NCI-H2227 (cell line): Measurements from ENCODE around the gene IQSEC1.

Experiments used
- DNase-seq: peaks from one replicate; lab custom pipeline; 2025; ENCODE audit not compliant: unreplicated experiment; lab: John Stamatoyannopoulos, UW

The IQSEC1 gene

DNA sequence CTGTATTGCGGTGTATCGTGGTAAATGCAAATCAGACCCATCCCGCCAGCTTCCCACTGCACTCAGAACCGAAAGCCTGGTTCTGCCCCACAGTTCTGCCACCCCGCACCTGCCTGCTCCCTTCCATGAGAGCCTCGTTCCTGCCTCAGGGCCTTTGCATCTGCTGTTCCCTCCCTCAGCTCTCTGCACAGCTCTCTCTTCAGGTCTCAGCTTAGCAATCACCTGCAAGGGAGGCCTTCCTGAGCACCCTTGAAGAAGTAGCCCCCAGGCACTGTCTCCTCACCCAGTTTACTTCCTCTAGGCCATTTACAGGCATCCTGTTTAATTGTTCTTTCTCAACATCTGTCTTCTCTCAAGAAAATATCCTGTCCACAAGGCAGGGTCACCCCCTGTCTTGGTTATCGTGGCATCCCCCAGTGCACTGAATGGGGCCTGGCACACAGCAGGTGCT is 13.3 kb upstream of the IQSEC1 start:
- DNase-seq = no peak

GRCh38 chr3:13085846-13086179 is 12.6 kb upstream of the IQSEC1 start:
- no peak for DNase-seq

DNA sequence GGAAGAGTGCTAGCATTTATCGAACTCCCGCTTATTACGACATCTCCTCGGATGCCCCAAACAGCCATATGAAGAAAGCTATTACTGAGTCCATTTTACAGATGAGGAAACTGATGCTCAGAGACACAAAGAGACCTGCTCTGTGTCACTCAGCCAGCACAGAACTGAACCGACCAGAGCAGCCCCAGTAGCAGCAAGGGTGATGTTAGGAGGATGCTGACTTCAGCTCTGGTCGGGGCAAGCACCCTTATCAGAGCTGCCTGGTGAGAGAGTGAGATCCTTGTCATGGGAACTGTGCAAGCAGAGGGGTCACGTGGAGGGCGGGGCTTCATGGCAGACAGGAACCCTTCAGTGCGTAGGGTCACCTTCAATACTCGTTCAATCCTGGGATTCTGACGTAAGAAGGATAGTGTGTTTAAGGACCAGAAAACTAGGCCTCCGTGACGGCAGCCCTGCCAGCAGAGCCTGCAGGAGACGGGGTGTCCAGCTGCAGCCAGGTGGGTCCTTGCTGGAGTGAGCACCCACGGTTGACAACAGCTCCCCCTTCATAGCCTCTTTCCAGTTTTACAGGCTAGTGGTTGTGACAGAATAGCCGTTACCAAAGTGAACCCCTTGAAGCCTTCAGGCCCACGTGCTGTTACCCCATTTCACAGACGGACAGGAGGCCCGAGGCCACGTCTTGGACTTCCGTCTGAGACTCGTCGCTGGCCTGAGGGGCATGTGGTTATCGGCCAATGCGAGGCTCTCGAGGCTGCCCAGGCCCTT is 12.0 kb upstream of the IQSEC1 start:
- no peak for DNase-seq

- DNase-seq = no peak
Measured at GRCh38 chr3:13083898-13084297, 10.7 kb upstream of the IQSEC1 start.

GRCh38 chr3:13083254-13083653 is 10.0 kb upstream of the IQSEC1 start:
- no peak for DNase-seq

DNA sequence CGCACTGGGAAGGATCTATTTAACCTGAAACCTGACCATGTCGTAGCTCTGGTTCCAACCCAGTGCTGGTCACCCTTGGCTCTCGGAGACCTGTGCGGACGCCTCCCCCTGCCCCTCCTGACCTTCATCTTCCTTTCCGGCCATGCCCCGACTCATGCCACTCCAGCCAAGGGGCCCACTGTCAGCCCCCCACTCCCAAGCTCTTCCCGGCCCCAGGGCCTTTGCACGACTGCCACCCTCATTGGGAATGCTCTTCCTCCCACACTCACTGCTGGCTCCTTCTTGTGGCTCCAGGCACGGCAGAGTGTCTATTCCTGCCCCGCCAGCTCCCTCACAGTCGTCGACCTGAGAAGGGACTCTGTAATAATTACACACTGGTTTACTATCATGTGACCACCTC is 9.4 kb upstream of the IQSEC1 start:
- DNase-seq = no peak

DNA sequence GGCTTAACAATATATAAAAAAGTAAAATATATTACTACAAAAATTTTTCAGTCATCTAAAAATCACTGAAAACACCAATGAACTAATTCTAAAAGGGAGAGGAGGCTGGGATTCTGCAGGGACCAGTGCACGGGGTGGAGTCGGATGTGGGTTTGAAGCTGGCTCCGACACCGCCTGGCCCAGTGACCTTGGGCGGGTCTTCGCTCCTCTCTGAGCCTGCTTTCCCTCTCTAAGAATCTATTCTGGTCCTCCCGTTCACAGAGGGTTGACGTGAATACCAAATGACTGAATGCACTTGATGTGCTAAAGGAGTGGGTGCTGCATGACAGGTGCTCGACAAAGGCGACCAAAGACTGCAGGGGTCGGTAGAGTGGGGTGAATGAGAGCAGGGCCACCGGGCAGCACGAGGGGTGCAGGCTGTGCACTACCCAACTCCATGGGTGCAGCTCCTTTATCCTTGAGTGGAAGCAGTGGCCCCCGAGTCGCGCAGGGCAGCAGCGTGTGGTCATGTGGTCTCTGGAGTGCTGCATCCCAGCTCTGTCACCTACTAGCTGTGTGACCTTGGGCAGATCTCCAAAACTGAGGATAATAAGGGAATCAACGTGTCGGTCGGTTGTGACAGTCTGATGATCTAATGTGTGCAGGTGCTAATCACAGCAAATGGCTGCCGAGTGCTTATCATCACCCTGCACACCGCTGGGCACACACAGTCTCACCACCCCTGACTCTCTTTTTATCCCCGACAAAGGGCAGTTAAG is 8.6 kb upstream of the IQSEC1 start:
- DNase-seq = no peak

GRCh38 chr3:13080591-13080990 is 7.4 kb upstream of the IQSEC1 start:
- no peak for DNase-seq

- DNase-seq = no peak
Measured at GRCh38 chr3:13080026-13080425, 6.8 kb upstream of the IQSEC1 start.

- no peak for DNase-seq
Measured at GRCh38 chr3:13079510-13079909, 6.3 kb upstream of the IQSEC1 start.

DNA sequence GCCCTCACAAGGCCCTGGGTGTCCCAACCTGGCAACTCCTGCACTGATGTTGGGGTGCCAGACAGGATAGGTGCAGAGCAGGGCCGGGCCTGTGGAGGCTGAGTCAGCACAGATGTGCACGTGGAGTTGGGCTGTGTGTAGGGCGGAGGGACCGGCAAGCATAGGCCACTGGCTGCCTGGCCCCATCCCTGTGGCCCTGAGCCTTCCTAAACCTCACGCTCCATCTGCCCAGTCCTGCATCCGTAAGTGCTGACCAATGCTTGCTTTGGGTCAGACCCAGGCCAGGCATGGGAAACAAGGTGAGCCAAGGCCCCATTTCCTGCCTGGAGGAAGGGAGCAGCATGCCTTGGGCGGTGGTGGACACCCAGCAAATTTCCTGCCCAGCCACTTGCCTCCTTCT is 5.8 kb upstream of the IQSEC1 start:
- DNase-seq = no peak

GRCh38 chr3:13078163-13078905 is 5.1 kb upstream of the IQSEC1 start:
- peak; percentile 44 for DNase-seq

- DNase-seq = peak; percentile 76
Measured at GRCh38 chr3:13077431-13078162, 4.4 kb upstream of the IQSEC1 start.

DNA sequence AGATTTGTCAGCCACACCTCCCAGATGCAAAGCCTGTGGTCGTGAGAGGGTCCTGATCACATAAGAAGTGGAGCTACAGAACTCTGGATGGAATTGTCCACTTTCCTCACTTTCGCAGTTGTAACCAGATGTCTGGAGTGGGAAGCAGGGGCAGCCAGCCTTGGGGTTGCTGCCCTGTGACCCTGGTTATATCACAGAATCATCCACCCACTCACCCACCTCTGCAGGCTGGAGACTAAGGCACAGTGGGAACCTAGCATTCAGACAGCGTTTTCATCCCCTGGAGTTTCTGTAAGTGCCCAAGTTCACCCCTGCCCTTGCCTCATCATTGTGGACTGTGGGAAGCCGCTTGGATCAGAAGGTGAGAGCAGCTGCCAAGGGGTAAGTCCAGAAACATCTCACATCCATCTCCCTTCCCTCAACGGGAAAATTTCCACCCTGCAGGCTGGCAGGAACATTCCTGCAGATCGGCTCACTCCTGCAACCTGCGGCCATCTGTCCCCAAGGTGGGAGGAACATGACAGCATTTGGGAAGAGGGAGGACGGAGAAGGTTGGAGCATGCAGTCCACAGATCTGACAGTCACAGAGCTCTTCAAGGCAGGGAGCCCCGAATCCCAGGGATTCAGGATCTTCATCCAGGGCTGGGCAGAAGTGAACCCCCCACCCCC is 2.9 kb upstream of the IQSEC1 start:
- no peak for DNase-seq

DNA sequence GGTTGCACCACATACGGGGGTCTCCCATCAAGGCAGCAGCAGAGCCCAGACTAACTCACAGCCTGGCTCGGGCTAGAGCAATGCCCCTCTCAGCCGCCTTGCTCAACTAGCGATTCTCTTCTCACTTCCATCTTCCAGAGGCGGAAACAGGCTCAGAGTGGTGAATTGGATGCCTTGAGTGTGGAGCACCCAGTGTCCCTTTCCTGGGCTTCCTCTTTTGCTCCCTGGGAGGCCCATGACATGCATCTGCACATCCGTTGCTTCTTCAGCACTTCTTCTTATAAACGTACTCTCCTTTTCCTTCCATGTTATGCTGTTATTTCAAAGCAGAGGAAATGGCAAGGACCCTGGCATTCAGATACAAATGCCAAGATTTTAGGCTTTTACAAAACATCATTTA is 2.1 kb upstream of the IQSEC1 start:
- no peak for DNase-seq

DNA sequence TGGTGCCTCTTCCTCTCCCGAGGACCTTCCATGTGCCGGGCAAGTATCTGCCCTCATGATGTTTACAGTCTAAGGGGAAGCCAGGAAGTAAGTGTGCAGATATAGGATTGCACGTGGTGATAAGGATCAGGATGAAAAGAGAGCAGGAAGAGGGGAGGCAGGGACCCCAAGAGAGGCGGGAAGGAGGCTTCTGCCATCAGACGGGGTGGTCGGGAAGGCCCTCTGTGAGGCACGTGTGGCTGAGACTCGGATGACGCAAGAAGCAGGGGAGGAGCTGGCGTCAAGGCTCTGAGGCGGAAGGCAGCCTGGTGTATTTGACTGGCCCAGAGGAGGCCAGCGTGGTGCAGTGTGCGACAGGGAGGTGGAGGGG is 762 bp upstream of the IQSEC1 start:
- no peak for DNase-seq

DNA sequence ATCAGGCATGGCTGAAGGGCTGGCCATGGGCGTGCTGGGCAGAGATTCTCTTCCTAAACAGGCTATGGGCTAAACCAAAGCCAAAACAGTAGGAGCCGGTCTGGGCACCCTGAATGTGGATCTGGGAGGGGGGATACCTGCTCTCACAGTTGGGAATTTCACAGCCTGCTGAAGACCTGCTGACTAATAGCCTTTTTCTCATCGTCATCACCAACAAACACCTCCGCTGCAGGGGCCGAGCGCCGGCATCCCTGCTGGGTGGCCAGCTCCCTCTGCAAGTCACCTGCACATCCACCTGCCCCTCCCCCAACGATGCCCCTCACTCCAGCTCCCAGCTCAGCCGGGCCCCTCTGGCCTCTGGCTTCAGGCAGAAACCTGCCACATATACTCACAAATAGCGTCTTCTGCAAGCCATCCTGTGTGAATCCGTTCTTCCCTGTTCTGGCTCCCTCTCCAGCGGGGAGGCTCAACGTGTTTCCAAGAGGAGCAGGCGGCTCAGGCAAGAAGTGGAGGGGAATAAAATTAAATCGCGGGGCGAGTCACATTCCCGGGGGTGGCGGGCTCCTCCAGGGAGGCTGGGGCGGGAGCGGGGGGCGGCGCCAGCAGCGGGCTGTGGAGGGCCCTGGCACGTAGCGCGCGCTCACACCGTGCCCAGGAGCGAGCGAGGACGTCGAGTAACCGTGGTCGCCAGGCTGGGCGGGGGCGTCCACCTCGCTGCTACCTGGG is 466 bp downstream of the IQSEC1 start:
- DNase-seq = peak; percentile 80

DNA sequence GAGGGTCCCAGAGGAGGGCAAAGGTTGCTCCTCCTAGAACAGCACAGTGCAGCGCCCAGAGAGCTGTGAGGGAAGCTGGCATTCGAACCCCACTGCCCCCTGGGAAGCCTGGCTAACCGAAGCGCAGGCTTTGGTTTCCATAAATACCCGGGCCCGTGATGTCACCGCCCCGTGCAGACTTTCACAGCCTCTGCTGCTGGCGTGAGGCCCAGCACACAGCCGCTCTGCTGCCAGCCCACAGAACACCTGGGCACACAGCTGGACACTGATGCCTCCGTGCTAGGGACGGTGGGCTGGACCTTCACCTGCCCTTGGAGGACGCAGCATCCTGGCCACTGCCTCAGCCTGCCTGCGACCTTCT is 1.0 kb downstream of the IQSEC1 start:
- DNase-seq = peak; percentile 36

DNA sequence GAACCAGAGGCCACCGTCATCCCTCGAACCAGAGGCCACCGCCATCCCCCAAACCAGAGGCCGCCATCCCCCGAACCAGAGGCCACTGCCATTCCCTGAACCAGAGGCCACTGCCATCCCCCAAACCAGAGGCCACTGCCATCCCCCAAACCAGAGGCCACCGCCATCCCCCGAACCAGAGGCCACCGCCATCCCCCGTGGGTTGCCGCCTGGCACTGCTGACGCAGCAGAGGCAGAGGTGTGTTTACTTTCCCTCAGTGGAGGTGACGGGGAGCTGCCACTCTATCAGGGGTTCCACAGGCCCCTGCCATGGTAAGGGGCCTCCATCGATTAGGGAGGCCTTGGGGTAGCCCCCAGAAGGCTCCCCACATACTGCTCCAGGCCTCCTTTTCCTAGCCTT is 1.5 kb downstream of the IQSEC1 start:
- no peak for DNase-seq

- DNase-seq = no peak
Measured at GRCh38 chr3:13070391-13071070, 2.7 kb downstream of the IQSEC1 start.
